Renal pelvis (tissue), 3 donors: ENCODE results near the gene SKOR2. TPM values are rescaled to one million over a fixed set of nuclear protein-coding genes. Genes with fewer than 3 reads are reported as not detected.

Experiments used
- polyA plus RNA-seq, 3 donors: library from polyadenylated mRNA; unstranded; fragments of 120-200 nt; gene quantifications; one replicate each; pipeline ENCODE4 v1.2.1, GENCODE V29; 2013; ENCODE audit not compliant: insufficient read length in 3 of 3

Gene SKOR2
- polyA plus RNA-seq, 3 donors: 0.03 TPM; not detected in 2

Other genes with a start within 250 kb of the SKOR2 start
- under 1 TPM in 1 of 3 donors, not detected in 2; 0.16 TPM for gene ELOA2, start 216.0 kb downstream of the SKOR2 start, polyA plus RNA-seq
- 10 to 100 TPM; 44.3 to 65.9 (median 55.2) TPM for gene HDHD2, start 101.2 kb downstream of the SKOR2 start, polyA plus RNA-seq
- gene IER3IP1, start 75.3 kb downstream of the SKOR2 start, polyA plus RNA-seq: 10 to 100 TPM; 31.2 to 33.6 (median 33.1) TPM